K562 treated with DMSO at 1 percent for 12 hours (cell line): ENCODE measurements around the gene ZIC3. TPM values are rescaled to one million over a fixed set of nuclear protein-coding genes. Genes with fewer than 3 reads are reported as not detected.

Experiments used
- total RNA-seq: library from RNA; unstranded; fragments of 300-600 nt; gene quantifications from 2 replicates; pipeline ENCODE4 v1.2.3, GENCODE V29; 2022; ENCODE audit not compliant: insufficient read depth

ZIC3 gene
- total RNA-seq, result not detected in 2 replicates

DNA sequence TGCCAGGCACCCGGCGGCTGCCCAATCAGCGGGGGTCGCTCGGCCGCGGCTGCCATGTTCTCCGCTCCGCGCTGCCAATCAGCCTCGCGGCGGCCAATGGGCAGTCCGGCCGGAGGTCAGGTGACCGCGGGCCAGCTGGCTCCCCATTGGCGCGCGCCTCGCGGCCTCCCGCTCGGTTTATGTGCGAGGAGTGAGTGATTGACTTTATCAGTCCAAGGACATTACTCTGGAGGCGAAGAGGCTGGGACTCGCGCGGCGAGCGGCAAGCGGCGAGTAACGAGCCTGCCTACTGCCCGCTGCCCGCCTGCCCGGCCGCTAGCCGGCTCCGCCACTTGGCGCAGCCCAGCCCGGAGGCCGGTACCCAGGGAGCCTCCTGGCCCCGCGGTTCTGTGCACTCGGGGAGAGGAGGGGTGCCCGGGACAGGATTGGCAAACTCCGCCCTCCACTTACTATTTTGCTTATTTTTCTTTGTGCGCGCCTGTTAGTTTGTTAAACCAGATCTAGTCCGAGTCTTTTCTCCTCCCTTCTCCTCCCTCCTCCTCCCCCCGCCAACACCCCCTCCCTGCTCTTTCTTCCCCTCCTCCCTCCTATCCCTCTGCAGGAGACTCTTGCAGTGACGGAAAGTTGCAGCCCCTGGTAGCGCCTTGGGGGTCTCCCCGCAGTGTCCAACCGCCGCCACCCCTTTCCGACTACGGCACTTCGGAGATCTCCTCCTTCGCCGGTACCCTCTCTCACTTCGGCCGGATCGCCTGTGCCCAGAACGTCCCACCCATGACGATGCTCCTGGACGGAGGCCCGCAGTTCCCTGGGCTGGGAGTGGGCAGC is at the start of gene ZIC3:
Gene ZIC3 (plus strand): TSS at position 207 of the 825 bp plus-strand sequence. CDS start 565 bp downstream, at position 772.

